HG03342 (cell line): ENCODE results near the gene KRTAP19-4.
"Not testable (repeated sequence)": the region's sequence is repeated elsewhere in the genome, so short reads cannot be mapped to it uniquely, and the experiment has no call there.

Source experiments
- ATAC-seq: cut with Tn5 transposase; IDR thresholded peaks from one replicate; pipeline ENCODE4 v1.9.1; 2021; ENCODE audit warnings: mild to moderate bottlenecking, moderate library complexity; ENCODE audit not compliant: unreplicated experiment

The KRTAP19-4 gene, protein sequence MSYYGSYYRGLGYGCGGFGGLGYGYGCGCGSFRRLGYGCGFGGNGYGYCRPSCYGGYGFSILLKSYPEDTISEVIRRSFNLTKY

DNA sequence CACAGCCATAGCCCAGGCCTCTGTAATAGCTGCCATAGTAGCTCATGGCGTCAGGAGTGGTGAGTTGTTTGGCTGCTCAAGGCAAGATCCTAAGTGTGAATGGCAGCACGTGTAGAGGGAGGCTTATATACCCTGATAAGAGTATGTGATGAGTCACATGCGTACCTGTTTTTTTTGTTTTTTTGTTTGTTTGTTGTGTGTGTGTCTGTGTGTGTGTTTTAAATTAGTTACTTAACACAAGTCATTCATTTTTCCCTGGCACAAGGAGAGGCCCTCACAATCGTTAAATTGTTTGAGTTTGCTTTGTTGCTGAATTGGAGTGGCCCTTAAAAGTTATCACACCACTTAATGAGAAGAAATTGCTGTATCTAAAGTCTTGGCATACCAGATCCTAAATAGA, at the start of gene KRTAP19-4:
Gene KRTAP19-4 (minus strand): TSS at position 101 of the 400 bp plus-strand sequence. CDS start 55 bp downstream, at position 46.
- ATAC-seq: no peak

GRCh38 chr21:30541764-30542163, 44.8 kb upstream of the KRTAP19-4 start, which contains the start of gene KRTAP19-6:
Gene KRTAP19-6 (minus strand): TSS chr21:30541864. CDS start chr21:30541833, 31 bp downstream.
- no peak for ATAC-seq

- ATAC-seq: no peak
These were observed 21.9 kb upstream of the KRTAP19-4 start for GRCh38 chr21:30518876-30519275.

DNA sequence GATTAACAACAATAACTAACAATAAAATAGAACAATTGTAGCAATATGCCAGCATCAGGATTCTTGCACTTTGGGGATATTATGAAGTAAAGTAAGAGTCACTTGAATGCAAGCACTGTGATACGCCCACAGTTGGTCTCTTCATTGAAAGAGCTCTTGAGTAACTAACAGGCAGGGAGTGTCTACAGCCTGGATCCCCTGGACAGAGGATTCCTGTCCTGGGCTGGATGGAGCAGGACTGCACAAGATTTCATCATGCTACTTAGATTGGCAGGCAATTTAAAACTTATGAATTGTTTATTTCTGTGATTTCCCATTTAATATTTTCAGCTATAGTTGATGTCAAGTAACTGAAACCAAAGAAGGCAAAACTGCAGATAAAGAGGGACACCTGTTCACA, 18.7 kb upstream of the KRTAP19-4 start:
- no peak for ATAC-seq

DNA sequence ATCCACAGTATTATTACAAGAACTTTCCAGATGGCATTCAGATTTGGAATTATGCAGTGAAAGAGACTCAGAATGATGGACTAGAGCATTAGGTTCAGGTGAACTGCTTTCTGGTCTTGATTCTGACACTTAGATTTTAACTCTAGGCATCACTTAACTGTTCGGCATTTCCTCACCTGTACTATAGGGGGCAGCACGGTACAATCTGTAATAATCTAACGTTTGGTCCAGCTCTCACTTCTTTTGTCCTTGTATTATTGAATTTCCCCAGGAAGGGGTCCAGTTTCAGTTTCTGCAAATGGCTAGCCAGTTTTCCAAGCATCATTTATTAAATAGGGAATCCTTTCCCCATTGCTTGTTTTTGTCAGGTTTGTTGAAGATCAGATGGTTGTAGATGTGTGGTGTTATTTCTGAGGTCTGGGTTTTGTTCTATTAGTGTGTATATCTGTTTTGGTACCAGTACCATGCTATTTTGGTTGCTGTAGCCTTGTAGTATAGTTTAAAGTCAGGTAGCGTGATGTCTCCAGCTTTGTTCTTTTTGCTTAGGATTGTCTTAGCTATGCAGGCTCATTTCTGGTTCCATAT, 8.7 kb upstream of the KRTAP19-4 start:
- not testable (repeated sequence) for ATAC-seq

- no peak for ATAC-seq
These were observed 5.1 kb upstream of the KRTAP19-4 start, which contains the start of gene KRTAP19-5 for GRCh38 chr21:30502041-30502440. Gene KRTAP19-5 (minus strand): TSS chr21:30502141. CDS start chr21:30502090, 51 bp downstream.

DNA sequence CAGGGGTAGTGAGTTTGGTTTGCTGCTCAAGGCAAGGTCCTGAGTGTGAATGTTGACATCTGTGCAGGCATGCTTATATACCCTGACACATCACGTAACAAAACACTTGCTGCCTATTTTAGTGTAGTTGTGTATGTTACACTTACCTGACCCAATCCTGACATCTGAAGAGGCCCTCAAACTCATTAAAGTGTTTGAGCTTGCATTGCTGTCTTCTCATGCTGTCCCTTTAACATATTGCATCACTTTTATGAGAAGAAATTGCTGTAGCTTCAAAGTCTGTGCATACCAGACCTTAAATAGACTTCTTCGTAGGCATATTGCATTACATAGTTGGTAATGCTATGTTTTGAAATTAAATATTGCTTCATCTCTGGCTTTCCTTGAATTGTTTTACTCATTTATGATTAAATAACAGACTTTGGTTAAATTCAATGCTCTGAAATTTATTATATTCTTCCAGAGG, 5.0 kb downstream of the KRTAP19-4 start, which contains the start of gene KRTAP19-3:
Gene KRTAP19-3 (minus strand): TSS at position 51 of the 466 bp plus-strand sequence. CDS start 56 bp downstream, outside the sequence.
- no peak for ATAC-seq

DNA sequence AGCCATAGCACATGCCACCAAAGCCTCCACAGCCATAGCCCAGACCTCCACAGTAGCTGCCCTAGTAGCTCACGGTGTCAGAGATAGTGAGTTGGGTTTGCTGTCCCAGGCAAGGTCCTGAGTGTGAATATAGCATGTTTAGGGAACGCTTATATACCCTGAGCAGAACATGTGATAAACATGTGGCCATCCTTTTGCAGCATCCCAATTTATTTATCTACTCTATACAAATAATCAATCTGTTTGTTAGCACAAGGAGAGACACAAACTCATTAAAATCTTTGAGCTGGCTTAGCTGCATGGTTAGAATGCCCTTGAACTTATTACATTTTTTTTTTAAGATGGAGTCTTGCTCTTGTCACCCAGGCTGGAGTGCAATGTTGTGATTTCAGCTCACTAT, 9.6 kb downstream of the KRTAP19-4 start, which contains the start of gene KRTAP19-2:
Gene KRTAP19-2 (minus strand): TSS at position 101 of the 400 bp plus-strand sequence. CDS start 88 bp downstream, at position 13.
- no peak for ATAC-seq

- ATAC-seq: no peak
These were observed 10.8 kb downstream of the KRTAP19-4 start for GRCh38 chr21:30486180-30486579.

GRCh38 chr21:30482130-30482529, 14.8 kb downstream of the KRTAP19-4 start:
- no peak for ATAC-seq

- no peak for ATAC-seq
These were observed 16.8 kb downstream of the KRTAP19-4 start, which contains the start of gene KRTAP19-1 for GRCh38 chr21:30480145-30480544. Gene KRTAP19-1 (minus strand): TSS chr21:30480367. CDS start chr21:30480317, 50 bp downstream.

DNA sequence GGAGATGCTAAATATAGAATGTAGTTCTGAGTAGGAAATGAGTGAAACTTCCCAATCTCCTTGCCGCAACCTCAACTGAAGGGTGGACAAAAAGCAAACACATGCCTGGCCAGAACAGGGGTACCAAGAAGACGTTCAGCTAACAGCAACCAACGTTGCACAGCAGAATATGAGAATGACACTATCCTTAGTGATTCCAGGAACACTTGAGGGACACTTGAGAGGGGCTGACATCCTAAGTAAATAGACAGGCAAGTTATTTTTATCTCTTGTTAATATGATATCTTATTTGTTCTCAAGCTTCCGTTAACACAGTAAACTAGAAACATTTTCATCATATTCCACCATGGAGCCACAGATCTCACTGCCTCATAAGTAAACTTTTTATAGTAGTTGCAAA, 17.7 kb downstream of the KRTAP19-4 start:
- ATAC-seq: no peak

- no peak for ATAC-seq
These were observed 19.0 kb downstream of the KRTAP19-4 start for GRCh38 chr21:30478004-30478403.

DNA sequence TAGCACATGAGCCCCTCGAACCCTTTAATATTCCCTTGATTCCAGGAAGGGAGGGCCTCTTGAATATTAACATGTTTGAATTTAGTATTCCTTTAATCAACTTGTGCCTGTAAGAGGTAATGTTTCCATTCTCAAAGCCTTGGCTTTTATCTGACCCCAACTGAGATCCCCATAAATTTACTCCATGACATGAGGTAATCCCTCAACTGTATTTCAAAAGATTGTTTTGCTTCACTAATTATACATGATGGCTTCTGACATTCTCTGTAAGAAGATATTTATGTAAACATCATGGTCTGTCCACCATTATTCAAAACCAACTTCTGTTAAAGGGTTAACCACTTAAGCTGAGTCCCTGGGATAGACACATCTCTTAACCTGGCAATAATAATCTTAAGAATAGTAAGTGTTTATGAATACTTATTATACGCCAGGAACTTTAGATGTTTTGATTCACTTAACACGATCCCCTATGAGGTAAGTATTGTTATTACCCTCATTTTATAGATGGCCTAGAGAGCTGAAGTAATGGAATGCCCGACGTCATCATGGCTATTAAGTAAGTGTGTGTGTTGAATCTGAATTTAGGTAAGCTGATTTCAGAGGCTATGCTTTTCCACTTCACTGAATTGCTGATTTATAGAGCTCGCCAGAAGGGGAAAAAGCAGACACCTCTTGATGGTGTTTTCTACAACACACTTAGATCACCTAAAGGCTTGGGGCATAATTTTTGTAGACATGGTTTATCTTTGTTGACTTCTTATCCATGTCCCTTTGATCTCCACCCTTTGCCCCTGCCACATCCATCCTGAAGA, 27.9 kb downstream of the KRTAP19-4 start:
- no peak for ATAC-seq

GRCh38 chr21:30463713-30464112, 33.3 kb downstream of the KRTAP19-4 start:
- ATAC-seq: no peak

GRCh38 chr21:30448514-30448913, 48.5 kb downstream of the KRTAP19-4 start:
- ATAC-seq: no peak

DNA sequence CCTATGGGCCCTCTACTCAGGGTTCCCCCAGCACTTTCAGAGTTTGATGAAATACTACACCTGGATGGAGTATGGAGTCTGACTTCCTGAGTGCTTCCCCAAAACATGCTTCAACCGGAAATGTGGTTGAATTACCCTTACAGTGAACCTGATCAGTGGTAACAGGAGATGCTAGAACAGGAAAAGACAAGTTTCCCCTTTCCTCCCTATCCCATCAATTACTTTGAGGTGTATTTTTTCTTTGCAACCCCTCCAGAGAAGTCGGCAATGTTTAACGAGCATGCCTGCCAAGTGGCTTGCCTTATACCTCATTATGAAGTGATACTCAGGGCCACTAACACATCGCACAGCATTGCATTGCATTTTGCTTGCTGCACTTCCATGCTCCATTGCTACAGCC, 49.9 kb downstream of the KRTAP19-4 start:
- ATAC-seq: no peak
